ENCODE data around the gene B9D1. TPM values are rescaled to one million over a fixed set of nuclear protein-coding genes. Genes with fewer than 3 reads are reported as not detected.

The B9D1 gene
- total and polyA plus RNA-seq, 2 experiments from 2014 or later: 35.2 to 63.5 TPM

DNA sequence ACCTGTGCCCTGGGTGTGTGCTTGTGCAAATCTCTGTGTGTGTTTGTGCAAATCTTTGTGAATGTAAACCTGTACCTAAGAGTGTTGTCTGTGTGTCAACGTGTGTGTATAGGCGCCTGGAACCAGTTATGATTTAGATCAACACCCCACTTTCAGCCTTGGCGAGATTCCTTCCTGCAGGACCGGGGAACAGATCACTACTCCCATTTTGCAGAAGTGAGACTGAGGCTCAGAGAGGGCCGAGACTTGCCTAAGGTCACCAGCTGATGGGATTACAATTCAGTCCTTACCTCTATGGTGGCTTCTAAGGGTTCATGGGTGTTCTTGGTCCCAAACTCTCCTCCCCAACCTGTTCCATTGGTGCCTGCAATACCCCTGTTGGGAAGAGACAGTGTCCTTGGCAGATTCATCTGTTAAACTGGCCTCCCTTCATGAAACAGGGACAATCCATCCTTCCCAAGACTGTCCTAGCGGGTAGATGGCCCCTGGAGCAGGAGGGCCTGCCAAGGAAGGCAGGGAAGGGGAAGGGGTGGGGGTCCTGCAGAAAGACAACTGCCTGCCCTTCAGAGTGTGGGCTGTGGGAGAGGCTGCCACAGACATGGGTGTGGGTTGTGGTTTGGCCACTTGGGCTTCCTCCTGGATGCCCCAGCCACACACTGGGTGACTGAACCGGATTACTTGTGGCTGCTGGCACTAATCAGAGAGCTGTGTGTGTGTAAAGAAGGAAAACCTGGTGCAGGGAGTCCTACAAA is 8.9 kb upstream of the B9D1 start (continued):
- TF ChIP-seq, protein P1, sequence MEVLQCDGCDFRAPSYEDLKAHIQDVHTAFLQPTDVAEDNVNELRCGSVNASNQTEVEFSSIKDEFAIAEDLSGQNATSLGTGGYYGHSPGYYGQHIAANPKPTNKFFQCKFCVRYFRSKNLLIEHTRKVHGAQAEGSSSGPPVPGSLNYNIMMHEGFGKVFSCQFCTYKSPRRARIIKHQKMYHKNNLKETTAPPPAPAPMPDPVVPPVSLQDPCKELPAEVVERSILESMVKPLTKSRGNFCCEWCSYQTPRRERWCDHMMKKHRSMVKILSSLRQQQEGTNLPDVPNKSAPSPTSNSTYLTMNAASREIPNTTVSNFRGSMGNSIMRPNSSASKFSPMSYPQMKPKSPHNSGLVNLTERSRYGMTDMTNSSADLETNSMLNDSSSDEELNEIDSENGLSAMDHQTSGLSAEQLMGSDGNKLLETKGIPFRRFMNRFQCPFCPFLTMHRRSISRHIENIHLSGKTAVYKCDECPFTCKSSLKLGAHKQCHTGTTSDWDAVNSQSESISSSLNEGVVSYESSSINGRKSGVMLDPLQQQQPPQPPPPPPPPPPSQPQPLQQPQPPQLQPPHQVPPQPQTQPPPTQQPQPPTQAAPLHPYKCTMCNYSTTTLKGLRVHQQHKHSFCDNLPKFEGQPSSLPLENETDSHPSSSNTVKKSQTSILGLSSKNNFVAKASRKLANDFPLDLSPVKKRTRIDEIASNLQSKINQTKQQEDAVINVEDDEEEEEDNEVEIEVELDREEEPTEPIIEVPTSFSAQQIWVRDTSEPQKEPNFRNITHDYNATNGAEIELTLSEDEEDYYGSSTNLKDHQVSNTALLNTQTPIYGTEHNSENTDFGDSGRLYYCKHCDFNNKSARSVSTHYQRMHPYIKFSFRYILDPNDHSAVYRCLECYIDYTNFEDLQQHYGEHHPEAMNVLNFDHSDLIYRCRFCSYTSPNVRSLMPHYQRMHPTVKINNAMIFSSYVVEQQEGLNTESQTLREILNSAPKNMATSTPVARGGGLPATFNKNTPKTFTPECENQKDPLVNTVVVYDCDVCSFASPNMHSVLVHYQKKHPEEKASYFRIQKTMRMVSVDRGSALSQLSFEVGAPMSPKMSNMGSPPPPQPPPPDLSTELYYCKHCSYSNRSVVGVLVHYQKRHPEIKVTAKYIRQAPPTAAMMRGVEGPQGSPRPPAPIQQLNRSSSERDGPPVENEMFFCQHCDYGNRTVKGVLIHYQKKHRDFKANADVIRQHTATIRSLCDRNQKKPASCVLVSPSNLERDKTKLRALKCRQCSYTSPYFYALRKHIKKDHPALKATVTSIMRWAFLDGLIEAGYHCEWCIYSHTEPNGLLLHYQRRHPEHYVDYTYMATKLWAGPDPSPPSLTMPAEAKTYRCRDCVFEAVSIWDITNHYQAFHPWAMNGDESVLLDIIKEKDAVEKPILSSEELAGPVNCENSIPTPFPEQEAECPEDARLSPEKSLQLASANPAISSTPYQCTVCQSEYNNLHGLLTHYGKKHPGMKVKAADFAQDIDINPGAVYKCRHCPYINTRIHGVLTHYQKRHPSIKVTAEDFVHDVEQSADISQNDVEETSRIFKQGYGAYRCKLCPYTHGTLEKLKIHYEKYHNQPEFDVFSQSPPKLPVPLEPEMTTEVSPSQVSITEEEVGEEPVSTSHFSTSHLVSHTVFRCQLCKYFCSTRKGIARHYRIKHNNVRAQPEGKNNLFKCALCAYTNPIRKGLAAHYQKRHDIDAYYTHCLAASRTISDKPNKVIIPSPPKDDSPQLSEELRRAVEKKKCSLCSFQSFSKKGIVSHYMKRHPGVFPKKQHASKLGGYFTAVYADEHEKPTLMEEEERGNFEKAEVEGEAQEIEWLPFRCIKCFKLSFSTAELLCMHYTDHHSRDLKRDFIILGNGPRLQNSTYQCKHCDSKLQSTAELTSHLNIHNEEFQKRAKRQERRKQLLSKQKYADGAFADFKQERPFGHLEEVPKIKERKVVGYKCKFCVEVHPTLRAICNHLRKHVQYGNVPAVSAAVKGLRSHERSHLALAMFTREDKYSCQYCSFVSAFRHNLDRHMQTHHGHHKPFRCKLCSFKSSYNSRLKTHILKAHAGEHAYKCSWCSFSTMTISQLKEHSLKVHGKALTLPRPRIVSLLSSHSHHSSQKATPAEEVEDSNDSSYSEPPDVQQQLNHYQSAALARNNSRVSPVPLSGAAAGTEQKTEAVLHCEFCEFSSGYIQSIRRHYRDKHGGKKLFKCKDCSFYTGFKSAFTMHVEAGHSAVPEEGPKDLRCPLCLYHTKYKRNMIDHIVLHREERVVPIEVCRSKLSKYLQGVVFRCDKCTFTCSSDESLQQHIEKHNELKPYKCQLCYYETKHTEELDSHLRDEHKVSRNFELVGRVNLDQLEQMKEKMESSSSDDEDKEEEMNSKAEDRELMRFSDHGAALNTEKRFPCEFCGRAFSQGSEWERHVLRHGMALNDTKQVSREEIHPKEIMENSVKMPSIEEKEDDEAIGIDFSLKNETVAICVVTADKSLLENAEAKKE (CRISPR knock-in tag; IDR thresholded peaks at IDR 0.05): no peak
- no peak for TF ChIP-seq ZNF114 (CRISPR knock-in tag; IDR thresholded peaks at IDR 0.05)
- no peak for TF ChIP-seq POLR2AphosphoS5 (IDR thresholded peaks at IDR 0.05; ENCODE audit: low read depth)
- no peak for TF ChIP-seq JUNB (IDR thresholded peaks at IDR 0.05; ENCODE audit: unreplicated experiment)
- TF ChIP-seq EZH2 (IDR thresholded peaks at IDR 0.05; ENCODE audit: low read depth, unreplicated experiment): no peak

DNA sequence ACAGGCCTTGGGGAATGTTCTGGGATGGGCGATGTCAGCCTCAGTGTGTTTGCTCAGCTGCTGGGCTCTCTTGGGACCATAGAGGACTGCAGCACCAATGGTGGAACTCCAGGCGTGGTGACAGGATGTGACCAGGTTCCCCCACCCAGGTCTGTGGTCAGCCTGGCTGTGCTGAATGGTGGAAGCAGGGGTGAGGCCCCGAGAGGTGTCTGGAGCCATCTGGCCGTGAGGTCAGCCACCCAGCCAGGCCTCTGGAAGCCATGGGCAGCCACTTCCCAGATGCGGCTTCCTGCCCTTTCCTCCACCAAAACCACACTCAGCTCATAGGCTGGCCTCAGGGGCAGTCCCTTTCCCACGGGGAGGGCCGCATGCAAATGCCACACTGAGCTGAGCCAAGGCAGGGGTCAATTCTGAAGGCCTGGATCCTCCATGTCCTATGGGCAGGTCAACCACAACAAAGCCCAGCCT is 8.0 kb upstream of the B9D1 start:
- no peak overlapping the region for H3K4me2 ChIP-seq
- H3F3A ChIP-seq (replicated peaks; ENCODE audit: low read depth): no peaks in the 10 kb centered on the region
- no peak overlapping the region for H3K4me3 Mint-ChIP-seq
- no peaks in the 10 kb centered on the region for H3K9me2 ChIP-seq (ENCODE audit: insufficient read depth)
- no peak overlapping the region for H3K27ac Mint-ChIP-seq
- no peaks in the 10 kb centered on the region for H4K20me1 ChIP-seq (replicated peaks; ENCODE audit: insufficient read depth)
- ATAC-seq (no peak), DNase-seq (ENCODE audit: low spot score) (no peak)
- no peak overlapping the region for H3K4me3 ChIP-seq
- no peaks in the 10 kb centered on the region for H3K27me3 ChIP-seq (ENCODE audit: insufficient read depth)
- H3K27me3 Mint-ChIP-seq (ENCODE audit: insufficient read depth, low read depth, poor library complexity): peaks cover 6% of the 10 kb centered on the region
- no peaks in the 10 kb centered on the region; the same call in 2 of the 3 replicates for H3K36me3 Mint-ChIP-seq (ENCODE audit: low read depth)
- 0 out of 2 replicates have a peak, but pooled peaks cover 3% of the 10 kb centered on the region for H3K79me2 ChIP-seq (replicated peaks; ENCODE audit: insufficient read depth)
- H3K9me3 Mint-ChIP-seq: no peaks in the 10 kb centered on the region; the same call in 2 of the 3 replicates
- peaks cover 5% of the 10 kb centered on the region for H3K4me1 ChIP-seq (ENCODE audit: insufficient read depth)
- no peak overlapping the region for H2AFZ ChIP-seq
- no peak overlapping the region for H3K27ac ChIP-seq (ENCODE audit: low read depth)
- H3K4me1 Mint-ChIP-seq: peaks cover 12% of the 10 kb centered on the region
- H3K36me3 ChIP-seq (ENCODE audit: insufficient read depth): no peaks in the 10 kb centered on the region
- no peak for TF ChIP-seq STAT1 (IDR thresholded peaks at IDR 0.05; ENCODE audit: unreplicated experiment)
- TF ChIP-seq, protein P1 (CRISPR knock-in tag; IDR thresholded peaks at IDR 0.05): no peak
- TF ChIP-seq, protein P2, sequence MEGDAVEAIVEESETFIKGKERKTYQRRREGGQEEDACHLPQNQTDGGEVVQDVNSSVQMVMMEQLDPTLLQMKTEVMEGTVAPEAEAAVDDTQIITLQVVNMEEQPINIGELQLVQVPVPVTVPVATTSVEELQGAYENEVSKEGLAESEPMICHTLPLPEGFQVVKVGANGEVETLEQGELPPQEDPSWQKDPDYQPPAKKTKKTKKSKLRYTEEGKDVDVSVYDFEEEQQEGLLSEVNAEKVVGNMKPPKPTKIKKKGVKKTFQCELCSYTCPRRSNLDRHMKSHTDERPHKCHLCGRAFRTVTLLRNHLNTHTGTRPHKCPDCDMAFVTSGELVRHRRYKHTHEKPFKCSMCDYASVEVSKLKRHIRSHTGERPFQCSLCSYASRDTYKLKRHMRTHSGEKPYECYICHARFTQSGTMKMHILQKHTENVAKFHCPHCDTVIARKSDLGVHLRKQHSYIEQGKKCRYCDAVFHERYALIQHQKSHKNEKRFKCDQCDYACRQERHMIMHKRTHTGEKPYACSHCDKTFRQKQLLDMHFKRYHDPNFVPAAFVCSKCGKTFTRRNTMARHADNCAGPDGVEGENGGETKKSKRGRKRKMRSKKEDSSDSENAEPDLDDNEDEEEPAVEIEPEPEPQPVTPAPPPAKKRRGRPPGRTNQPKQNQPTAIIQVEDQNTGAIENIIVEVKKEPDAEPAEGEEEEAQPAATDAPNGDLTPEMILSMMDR (conservative IDR thresholded peaks at IDR 0.05; ENCODE audit: low read depth in 2 of 2): no peak
